ENCODE measurements around the gene CXXC5.
"Not testable (repeated sequence)": the region's sequence is repeated elsewhere in the genome, so short reads cannot be mapped to it uniquely, and the experiment has no call there.

Gene CXXC5

GRCh38 chr5:139648205-139649081 lies at the start of gene CXXC5:
TSS of gene CXXC5 (plus strand) at chr5:139648349. CDS start at chr5:139680524, 32,175 bp downstream.
- DNase-seq (ENCODE audit: low read depth) = no peak

DNA sequence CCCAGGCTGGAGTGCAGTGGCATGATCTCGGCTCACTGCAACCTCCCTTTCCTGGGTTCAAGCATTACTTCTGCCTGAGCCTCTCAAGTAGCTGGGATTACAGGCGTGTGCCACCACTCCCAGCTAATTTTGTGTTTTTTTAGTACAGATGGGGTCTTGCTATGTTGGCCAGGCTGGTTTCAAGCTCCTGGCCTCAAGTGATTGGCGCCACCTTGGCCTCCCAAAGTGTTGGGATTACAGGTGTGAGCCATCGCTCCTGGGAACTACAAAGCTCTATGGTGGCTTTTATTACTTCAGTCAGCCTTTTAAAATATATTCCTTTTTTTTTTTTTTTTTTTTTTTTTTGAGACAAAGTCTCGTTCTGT lies 49.6 kb upstream of the CXXC5 start:
- not testable (repeated sequence) for DNase-seq (ENCODE audit: low read depth)

- no peak for DNase-seq (ENCODE audit: low read depth)
Measured at GRCh38 chr5:139600336-139600949, 47.7 kb upstream of the CXXC5 start.

DNA sequence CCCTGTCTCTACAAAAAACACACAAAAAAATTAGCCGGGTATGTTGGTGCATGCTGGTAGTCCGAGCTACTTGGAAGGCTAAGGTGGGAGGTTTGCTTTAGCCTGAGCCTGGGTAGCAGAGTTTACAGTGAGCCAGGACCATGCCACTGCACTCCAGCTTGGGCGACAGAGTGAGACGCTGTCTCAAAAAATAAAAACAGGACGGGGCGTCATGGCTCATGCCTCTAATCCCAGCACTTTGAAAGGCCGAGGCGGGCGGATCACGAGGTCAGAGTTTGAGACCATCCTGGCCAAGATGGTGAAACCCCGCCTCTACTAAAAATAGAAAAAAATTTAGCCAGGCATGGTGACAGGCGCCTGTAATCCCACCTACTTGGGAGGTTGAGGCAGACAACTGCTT lies 46.7 kb upstream of the CXXC5 start:
- DNase-seq (ENCODE audit: low read depth) = no peak

DNA sequence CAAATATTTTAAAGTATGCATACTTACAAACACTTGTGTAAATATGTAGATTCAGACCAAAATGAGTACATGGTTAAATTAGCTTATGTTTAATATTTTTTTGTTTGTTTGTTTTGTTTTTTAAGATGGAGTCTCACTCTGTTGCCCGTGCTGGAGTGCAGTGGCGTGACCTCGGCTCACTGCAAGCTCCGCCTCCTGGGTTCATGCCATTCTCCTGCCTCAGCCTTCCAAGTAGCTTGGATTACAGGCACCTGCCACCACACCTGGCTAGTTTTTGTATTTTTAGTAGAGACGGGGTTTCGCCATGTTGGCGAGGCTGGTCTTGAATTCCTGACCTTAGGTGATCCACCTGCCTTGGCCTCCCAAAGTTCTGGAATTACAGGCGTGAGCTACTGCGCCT lies 46.2 kb upstream of the CXXC5 start:
- DNase-seq (ENCODE audit: low read depth) = not testable (repeated sequence)

DNA sequence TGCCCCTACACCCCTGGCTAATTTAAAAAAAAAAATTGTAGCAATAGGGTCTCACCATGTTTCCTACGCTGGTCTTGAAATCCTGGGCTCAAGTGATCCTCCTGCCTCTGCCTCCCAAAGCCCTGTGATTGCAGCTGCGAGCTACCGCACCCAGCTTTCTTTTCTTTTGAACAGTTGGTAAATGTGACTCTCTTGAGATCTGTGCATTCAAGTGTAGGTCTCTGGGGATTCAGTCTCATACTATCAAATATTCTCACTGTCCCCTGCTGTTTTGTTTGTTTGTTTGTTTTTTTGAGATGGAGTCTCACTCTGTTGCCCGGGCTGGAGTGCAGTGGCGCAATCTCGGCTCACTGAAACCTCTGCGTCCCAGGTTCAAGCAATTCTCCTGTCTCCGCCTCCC lies 42.3 kb upstream of the CXXC5 start:
- DNase-seq (ENCODE audit: low read depth) = no peak

GRCh38 chr5:139611703-139612584 lies 36.2 kb upstream of the CXXC5 start:
- DNase-seq (ENCODE audit: low read depth) = no peak

- no peak for DNase-seq (ENCODE audit: low read depth)
Measured at GRCh38 chr5:139619861-139620260, 28.3 kb upstream of the CXXC5 start.

- not testable (repeated sequence) for DNase-seq (ENCODE audit: low read depth)
Measured at GRCh38 chr5:139625398-139625797, 22.8 kb upstream of the CXXC5 start.

DNA sequence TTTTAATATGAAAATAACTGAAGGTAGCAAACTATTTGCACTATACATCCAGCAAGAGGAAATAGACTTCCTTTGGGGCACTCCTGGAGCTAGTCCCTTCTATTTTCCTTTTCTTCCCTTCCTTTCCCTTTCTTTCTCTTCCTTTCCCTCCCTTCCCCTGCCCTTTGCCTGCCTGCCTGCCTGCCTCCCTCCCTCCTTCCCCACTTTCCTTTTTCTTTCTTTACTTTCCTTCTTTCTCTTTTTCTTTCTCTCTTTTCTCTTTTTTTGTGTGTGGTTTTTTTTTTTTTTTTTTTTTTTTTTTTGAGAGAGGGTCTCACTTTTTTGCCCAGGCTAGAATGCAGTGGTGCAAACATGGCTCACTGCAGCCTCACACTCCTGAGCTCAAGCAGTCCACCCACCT lies 17.3 kb upstream of the CXXC5 start:
- DNase-seq (ENCODE audit: low read depth) = no peak

GRCh38 chr5:139631520-139632165 lies 16.5 kb upstream of the CXXC5 start:
- no peak for DNase-seq (ENCODE audit: low read depth)

GRCh38 chr5:139633295-139634027 lies 14.7 kb upstream of the CXXC5 start:
- no peak for DNase-seq (ENCODE audit: low read depth)

DNA sequence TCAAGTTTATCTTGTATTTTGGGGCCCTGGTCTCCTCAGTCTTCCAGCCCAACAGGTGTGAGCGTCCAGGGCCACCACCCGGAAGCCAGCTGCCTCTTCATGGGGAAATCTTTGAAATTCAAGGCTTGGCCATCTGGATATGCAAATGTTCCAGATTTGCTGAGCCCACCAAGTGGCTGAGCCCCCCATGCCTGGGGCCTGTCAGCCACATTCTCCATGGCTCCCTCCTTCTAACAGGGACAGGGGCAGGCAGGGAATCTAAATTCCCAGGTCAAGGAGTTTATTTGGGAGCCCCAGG lies 14.2 kb upstream of the CXXC5 start:
- DNase-seq (ENCODE audit: low read depth) = no peak

- DNase-seq (ENCODE audit: low read depth) = no peak
Measured at GRCh38 chr5:139634541-139634940, 13.6 kb upstream of the CXXC5 start.

DNA sequence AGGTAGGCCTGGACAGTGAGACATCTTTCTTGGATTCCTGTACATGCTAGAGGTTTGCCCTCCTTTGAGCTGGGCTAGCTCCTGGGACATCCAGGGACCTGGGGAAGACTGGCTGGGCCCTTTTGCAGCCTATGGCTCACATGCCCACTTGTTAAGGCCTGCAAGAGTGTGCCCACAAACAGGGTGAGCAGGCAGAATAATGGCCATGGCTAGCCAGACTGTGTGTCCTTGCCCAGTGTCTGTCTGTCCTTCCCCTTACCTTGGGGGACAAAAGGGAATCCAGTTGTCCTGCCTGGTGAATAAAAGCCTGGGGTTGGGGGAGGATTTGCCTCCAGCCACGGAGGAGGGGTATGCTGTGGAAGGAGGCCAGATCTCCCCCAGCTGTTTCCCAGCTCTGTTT lies 13.0 kb upstream of the CXXC5 start:
- DNase-seq (ENCODE audit: low read depth) = no peak

- DNase-seq (ENCODE audit: low read depth) = no peak
Measured at GRCh38 chr5:139635606-139636206, 12.4 kb upstream of the CXXC5 start.

- DNase-seq (ENCODE audit: low read depth) = peak; percentile 21
Measured at GRCh38 chr5:139636207-139636792, 11.8 kb upstream of the CXXC5 start.

GRCh38 chr5:139636975-139637408 lies 11.2 kb upstream of the CXXC5 start:
- no peak for DNase-seq (ENCODE audit: low read depth)

- DNase-seq (ENCODE audit: low read depth) = no peak
Measured at GRCh38 chr5:139637438-139638089, 10.6 kb upstream of the CXXC5 start.

GRCh38 chr5:139638090-139638735 lies 9.9 kb upstream of the CXXC5 start:
- no peak for DNase-seq (ENCODE audit: low read depth)
